Common myeloid progenitor, CD34-positive (primary cell): ENCODE data around the gene ABHD1.

Experiments
- CTCF ChIA-PET: fragments of 350-600 bp; sonication (Branson Sonifier 250); formaldehyde crosslinking; loops from one replicate; lab custom pipeline; 2021; ENCODE audit warnings: antibody characterized with exemption; lab: Charles Lee
- POLR2A ChIA-PET: fragments of 350-600 bp; sonication (Branson Sonifier 250); formaldehyde crosslinking; loops from one replicate; lab custom pipeline; 2021; ENCODE audit warnings: antibody characterized with exemption; lab: Charles Lee
- DNase-seq, 3 donors: peaks; one replicate each; pipeline versions ENCODE4 v3.0.0 to v3.0.0-alpha.2; 2013
- H3K27ac ChIP-seq, 2 experiments: 1 replicate in 1 of 2; 2 replicates in 1 of 2; pipeline ENCODE4 v1.7.0; 2013; ENCODE audit warnings: inconsistent platforms in 2 of 2, low read length in 2 of 2, mild to moderate bottlenecking in 2 of 2, low read depth in 1 of 2, moderate library complexity in 1 of 2; ENCODE audit not compliant: severe bottlenecking in 2 of 2, insufficient read depth in 1 of 2, poor library complexity in 1 of 2
- H3K27me3 ChIP-seq, 5 experiments: replicated peaks in 2 of 5; 1 replicate in 3 of 5; 2 replicates in 2 of 5; pipeline versions ENCODE4 v1.6.1 to v1.7.0; 2013; ENCODE audit warnings: low read length in 4 of 5, mild to moderate bottlenecking in 2 of 5, moderate library complexity in 2 of 5, inconsistent platforms in 1 of 5; ENCODE audit not compliant: insufficient read depth in 5 of 5, control insufficient read depth in 4 of 5
- H3K36me3 ChIP-seq, 4 experiments: 1 replicate in 2 of 4; 2 replicates in 2 of 4; pipeline versions ENCODE4 v1.6.1 to v1.7.0; 2013; ENCODE audit warnings: low read length in 3 of 4, control low read depth in 1 of 4, mild to moderate bottlenecking in 1 of 4; ENCODE audit not compliant: control insufficient read depth in 4 of 4, insufficient read depth in 4 of 4
- H3K4me1 ChIP-seq, 4 experiments: 1 replicate in 3 of 4; 2 replicates in 1 of 4; pipeline versions ENCODE4 v1.6.1 to v1.7.1; 2013; ENCODE audit warnings: low read length in 3 of 4, mild to moderate bottlenecking in 3 of 4, control low read depth in 1 of 4, inconsistent platforms in 1 of 4, moderate library complexity in 1 of 4; ENCODE audit not compliant: control insufficient read depth in 4 of 4, insufficient read depth in 4 of 4; ENCODE audit errors: control extremely low read depth in 1 of 4
- H3K4me3 ChIP-seq, 7 experiments: 1 replicate in 4 of 7; 2 replicates in 3 of 7; pipeline versions ENCODE4 v1.5.1 to v1.7.0; 2013; ENCODE audit warnings: mild to moderate bottlenecking in 7 of 7, low read length in 6 of 7, moderate library complexity in 6 of 7, inconsistent platforms in 2 of 7, low read depth in 2 of 7, control low read depth in 1 of 7; ENCODE audit not compliant: insufficient read depth in 4 of 7, control insufficient read depth in 1 of 7; ENCODE audit errors: extremely low read depth in 1 of 7
- H3K9me3 ChIP-seq, 5 experiments: 1 replicate in 4 of 5; 2 replicates in 1 of 5; pipeline versions ENCODE4 v1.6.1 to v1.7.1; 2013; ENCODE audit warnings: low read length in 4 of 5, mild to moderate bottlenecking in 2 of 5, inconsistent platforms in 1 of 5, low read depth in 1 of 5, moderate library complexity in 1 of 5; ENCODE audit not compliant: control insufficient read depth in 4 of 5, insufficient read depth in 2 of 5; ENCODE audit errors: control extremely low read depth in 1 of 5
- WGBS: methylation state at CpG from one replicate; pipeline ENCODE4 v1.1.5; 2013; ENCODE audit not compliant: insufficient coverage; 5-methylcytosine and 5-hydroxymethylcytosine counted together

The ABHD1 gene

GRCh38 chr2:27150639-27151230 lies 27.1 kb downstream of the ABHD1 start:
- H3K4me1 ChIP-seq: no peaks in the 10 kb centered on the region
- CTCF ChIA-PET: interaction anchor here (1.0 to 1.6 kb wide), 3 partner anchors 9 to 32 kb away, joined by 3 to 7 read pairs (median 3); partner anchors contain the start of gene ABHD1
- no peak for DNase-seq

GRCh38 chr2:27152102-27152795 lies 28.6 kb downstream of the ABHD1 start:
- DNase-seq: no peak
- Histone ChIP-seq H3K27ac (no peak overlapping the region), H3K4me3 (no peak overlapping the region), H3K9me3 (no peaks in the 10 kb centered on the region), H3K4me1 (no peaks in the 10 kb centered on the region), H3K27me3 (peaks cover 0 to 2% (median 0%) of the 10 kb centered on the region in 5 experiments), H3K36me3 (no peaks in the 10 kb centered on the region)
- ChIA-PET POLR2A (no interaction called here), CTCF (interaction anchor here (0.6 to 2.3 kb wide), 5 partner anchors 7 to 25 kb away, joined by 3 to 7 read pairs (median 4); no protein-coding TSS in a partner anchor)
- 100% methylated on average over 7 of the region's 8 CpGs for WGBS

More at GRCh38 chr2:27150639-27151230, 27.1 kb downstream of the ABHD1 start:
- Histone ChIP-seq H3K27ac (no peak overlapping the region), H3K4me3 (no peak overlapping the region), H3K27me3 (peaks cover 0 to 5% (median 0%) of the 10 kb centered on the region in 5 experiments), H3K36me3 (no peaks in the 10 kb centered on the region), H3K9me3 (no peaks in the 10 kb centered on the region)
- 92% methylated on average over 5 of the region's 8 CpGs for WGBS
- POLR2A ChIA-PET: no interaction called here

GRCh38 chr2:27152796-27153464 lies 29.3 kb downstream of the ABHD1 start:
- Histone ChIP-seq H3K36me3 (no peaks in the 10 kb centered on the region), H3K4me1 (no peaks in the 10 kb centered on the region), H3K9me3 (no peaks in the 10 kb centered on the region), H3K4me3 (no peak overlapping the region), H3K27ac (no peak overlapping the region), H3K27me3 (peaks cover 0 to 2% (median 0%) of the 10 kb centered on the region in 5 experiments)
- ChIA-PET POLR2A (no interaction called here), CTCF (interaction anchor here (0.7 to 2.3 kb wide), 3 partner anchors 9 to 13 kb away, joined by 3 to 7 read pairs (median 4); no protein-coding TSS in a partner anchor)
- no peak for DNase-seq
- 91% methylated on average over 2 of the region's 2 CpGs for WGBS

- 97% methylated on average over 5 of the region's 6 CpGs for WGBS
- no peak overlapping the region for H3K4me3 ChIP-seq
- ChIA-PET POLR2A (interaction anchor here (1.0 kb wide), 1 partner anchor 8 kb away, joined by 3 read pairs; no protein-coding TSS in a partner anchor), CTCF (interaction anchor here (1.7 kb wide), 1 partner anchor 9 kb away, joined by 4 read pairs; no protein-coding TSS in a partner anchor)
- no peaks in the 10 kb centered on the region for H3K36me3 ChIP-seq
- peaks cover 0 to 2% (median 0%) of the 10 kb centered on the region in 5 experiments for H3K27me3 ChIP-seq
- H3K27ac ChIP-seq: no peak overlapping the region
- DNase-seq: no peak
- no peaks in the 10 kb centered on the region for H3K4me1 ChIP-seq
- H3K9me3 ChIP-seq: no peaks in the 10 kb centered on the region
These were observed 30.9 kb downstream of the ABHD1 start for GRCh38 chr2:27154488-27154887.

GRCh38 chr2:27155069-27155520 lies 31.5 kb downstream of the ABHD1 start:
- no peaks in the 10 kb centered on the region for H3K36me3 ChIP-seq
- CTCF ChIA-PET: interaction anchor here (1.7 kb wide), 1 partner anchor 10 kb away, joined by 4 read pairs; no protein-coding TSS in a partner anchor
- DNase-seq: no peak
- 90% methylated on average over 8 of the region's 9 CpGs for WGBS
- no peak overlapping the region for H3K4me3 ChIP-seq
- no peak overlapping the region for H3K27ac ChIP-seq
- no peaks in the 10 kb centered on the region for H3K9me3 ChIP-seq
- POLR2A ChIA-PET: interaction anchor here (0.6 to 1.0 kb wide), 2 partner anchors 9 to 39 kb away, joined by 3 read pairs; no protein-coding TSS in a partner anchor
- H3K27me3 ChIP-seq: peaks cover 0 to 2% (median 0%) of the 10 kb centered on the region in 5 experiments
- no peaks in the 10 kb centered on the region for H3K4me1 ChIP-seq

GRCh38 chr2:27158468-27158867 lies 34.9 kb downstream of the ABHD1 start:
- Histone ChIP-seq H3K4me1 (no peaks in the 10 kb centered on the region), H3K4me3 (no peak overlapping the region), H3K36me3 (no peaks in the 10 kb centered on the region), H3K27me3 (no peaks in the 10 kb centered on the region), H3K27ac (no peak overlapping the region), H3K9me3 (no peaks in the 10 kb centered on the region)
- POLR2A ChIA-PET: no interaction called here
- WGBS: 92% methylated on average over 5 of the region's 6 CpGs
- DNase-seq: no peak
- CTCF ChIA-PET: interaction anchor here (1.0 to 2.6 kb wide), 4 partner anchors 7 to 43 kb away, joined by 3 to 11 read pairs (median 6); no protein-coding TSS in a partner anchor
